HG03439 (cell line): ENCODE measurements around the gene SNX3.

Source experiments
- ATAC-seq: cut with Tn5 transposase; IDR thresholded peaks from one replicate; pipeline ENCODE4 v1.9.1; 2021; ENCODE audit warnings: mild to moderate bottlenecking, moderate library complexity; ENCODE audit not compliant: unreplicated experiment

The SNX3 gene

GRCh38 chr6:108209738-108210137 is 51.1 kb downstream of the SNX3 start:
- ATAC-seq, result no peak

- no peak for ATAC-seq
Observed at GRCh38 chr6:108207013-108207412, 53.8 kb downstream of the SNX3 start.

- no peak for ATAC-seq
Observed at GRCh38 chr6:108203189-108204112, 57.4 kb downstream of the SNX3 start.

GRCh38 chr6:108200631-108201030 is 60.2 kb downstream of the SNX3 start:
- ATAC-seq, result no peak

GRCh38 chr6:108200186-108200585 is 60.7 kb downstream of the SNX3 start:
- no peak for ATAC-seq

GRCh38 chr6:108198761-108199498 is 61.9 kb downstream of the SNX3 start:
- ATAC-seq, result no peak

GRCh38 chr6:108195209-108195608 is 65.6 kb downstream of the SNX3 start:
- ATAC-seq, result no peak

- ATAC-seq, result no peak
Observed at GRCh38 chr6:108194503-108194902, 66.3 kb downstream of the SNX3 start.

- no peak for ATAC-seq
Observed at GRCh38 chr6:108193835-108194234, 67.0 kb downstream of the SNX3 start.

- no peak for ATAC-seq
Observed at GRCh38 chr6:108193131-108193530, 67.7 kb downstream of the SNX3 start.

- no peak for ATAC-seq
Observed at GRCh38 chr6:108187519-108187918, 73.3 kb downstream of the SNX3 start.

- no peak for ATAC-seq
Observed at GRCh38 chr6:108186226-108186625, 74.6 kb downstream of the SNX3 start.

- ATAC-seq, result no peak
Observed at GRCh38 chr6:108180776-108181175, 80.1 kb downstream of the SNX3 start.

- ATAC-seq, result no peak
Observed at GRCh38 chr6:108180266-108180665, 80.6 kb downstream of the SNX3 start.

GRCh38 chr6:108179741-108180140 is 81.1 kb downstream of the SNX3 start:
- no peak for ATAC-seq

- no peak for ATAC-seq
Observed at GRCh38 chr6:108176281-108177089, 84.4 kb downstream of the SNX3 start.

GRCh38 chr6:108175592-108176279 is 85.1 kb downstream of the SNX3 start:
- ATAC-seq, result no peak

- ATAC-seq, result no peak
Observed at GRCh38 chr6:108175176-108175591, 85.7 kb downstream of the SNX3 start.

GRCh38 chr6:108174371-108175175 is 86.3 kb downstream of the SNX3 start:
- no peak for ATAC-seq
